ENCODE measurements around the gene AGO4.
"Not testable (repeated sequence)": the region's sequence is repeated elsewhere in the genome, so short reads cannot be mapped to it uniquely, and the experiment has no call there.

DNA sequence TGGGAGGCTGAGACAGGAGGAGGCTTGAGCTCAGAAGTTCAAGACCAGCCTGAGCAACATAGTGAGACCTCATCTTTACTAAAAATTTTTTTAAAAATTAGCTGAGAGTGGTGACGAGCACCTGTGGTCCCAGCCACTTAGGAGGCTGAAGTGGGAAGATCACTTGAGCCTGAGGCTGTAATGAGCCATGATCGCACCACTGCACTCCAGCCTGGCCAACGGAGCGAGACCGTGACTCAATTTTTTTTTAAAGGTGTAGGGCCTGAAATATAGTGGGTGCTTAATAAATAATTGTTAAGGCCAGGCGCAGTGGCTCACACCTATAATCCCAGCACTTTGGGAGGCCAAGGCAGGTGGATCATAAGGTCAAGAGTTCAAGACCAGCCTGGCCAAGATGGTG, 31.6 kb upstream of the AGO4 start:
- TF ChIP-seq EZH2 (IDR thresholded peaks at IDR 0.05; ENCODE audit: low read length): not testable (repeated sequence)
- TF ChIP-seq, protein P1, sequence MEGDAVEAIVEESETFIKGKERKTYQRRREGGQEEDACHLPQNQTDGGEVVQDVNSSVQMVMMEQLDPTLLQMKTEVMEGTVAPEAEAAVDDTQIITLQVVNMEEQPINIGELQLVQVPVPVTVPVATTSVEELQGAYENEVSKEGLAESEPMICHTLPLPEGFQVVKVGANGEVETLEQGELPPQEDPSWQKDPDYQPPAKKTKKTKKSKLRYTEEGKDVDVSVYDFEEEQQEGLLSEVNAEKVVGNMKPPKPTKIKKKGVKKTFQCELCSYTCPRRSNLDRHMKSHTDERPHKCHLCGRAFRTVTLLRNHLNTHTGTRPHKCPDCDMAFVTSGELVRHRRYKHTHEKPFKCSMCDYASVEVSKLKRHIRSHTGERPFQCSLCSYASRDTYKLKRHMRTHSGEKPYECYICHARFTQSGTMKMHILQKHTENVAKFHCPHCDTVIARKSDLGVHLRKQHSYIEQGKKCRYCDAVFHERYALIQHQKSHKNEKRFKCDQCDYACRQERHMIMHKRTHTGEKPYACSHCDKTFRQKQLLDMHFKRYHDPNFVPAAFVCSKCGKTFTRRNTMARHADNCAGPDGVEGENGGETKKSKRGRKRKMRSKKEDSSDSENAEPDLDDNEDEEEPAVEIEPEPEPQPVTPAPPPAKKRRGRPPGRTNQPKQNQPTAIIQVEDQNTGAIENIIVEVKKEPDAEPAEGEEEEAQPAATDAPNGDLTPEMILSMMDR (optimal IDR thresholded peaks at IDR 0.05 in 1 of 3, IDR thresholded peaks at IDR 0.05 in 1 of 3, conservative IDR thresholded peaks at IDR 0.05 in 1 of 3; ENCODE audit: extremely low read depth in 1 of 3, insufficient read depth in 2 of 3, low read length in 3 of 3): not testable (repeated sequence)
